CD4-positive, alpha-beta T cell treated with Interleukin-6 for 4 hours (primary cell): Measurements from ENCODE around the gene TADA3.
"Not testable (repeated sequence)": the region's sequence is repeated elsewhere in the genome, so short reads cannot be mapped to it uniquely, and the experiment has no call there.

ENCODE experiments used
- DNase-seq: peaks from one replicate; pipeline ENCODE4 v3.0.0-alpha.2; 2020; ENCODE audit warnings: mixed read lengths

Gene TADA3

GRCh38 chr3:9782770-9783169 is 9.5 kb downstream of the TADA3 start:
- no peak for DNase-seq

GRCh38 chr3:9781978-9782603 is 10.2 kb downstream of the TADA3 start:
- no peak for DNase-seq

GRCh38 chr3:9781551-9781950 is 10.7 kb downstream of the TADA3 start:
- no peak for DNase-seq

GRCh38 chr3:9780910-9781309 is 11.4 kb downstream of the TADA3 start:
- DNase-seq, result no peak

- DNase-seq, result no peak
These were observed 11.8 kb downstream of the TADA3 start for GRCh38 chr3:9780458-9780812.

GRCh38 chr3:9779721-9780457 is 12.4 kb downstream of the TADA3 start:
- peak; percentile 33 for DNase-seq

GRCh38 chr3:9779075-9779593 is 13.1 kb downstream of the TADA3 start:
- no peak for DNase-seq

- DNase-seq, result no peak
These were observed 13.9 kb downstream of the TADA3 start for GRCh38 chr3:9778143-9779074.

- DNase-seq, result no peak
These were observed 14.6 kb downstream of the TADA3 start for GRCh38 chr3:9777694-9778021.

- DNase-seq, result no peak
These were observed 15.2 kb downstream of the TADA3 start for GRCh38 chr3:9776896-9777693.

GRCh38 chr3:9771007-9771406 is 21.3 kb downstream of the TADA3 start:
- DNase-seq, result not testable (repeated sequence)

- no peak for DNase-seq
These were observed 21.9 kb downstream of the TADA3 start for GRCh38 chr3:9770276-9770812.

- DNase-seq, result peak; percentile 69
These were observed 22.6 kb downstream of the TADA3 start, which contains the start of gene CAMK1 for GRCh38 chr3:9769426-9770275. TSS of gene CAMK1 (minus strand) at chr3:9769947. CDS start at chr3:9767749, 2,198 bp downstream.

GRCh38 chr3:9769012-9769411 is 23.3 kb downstream of the TADA3 start:
- no peak for DNase-seq

GRCh38 chr3:9768141-9768775 is 24.0 kb downstream of the TADA3 start:
- DNase-seq, result no peak

- no peak for DNase-seq
These were observed 24.9 kb downstream of the TADA3 start for GRCh38 chr3:9767418-9767817.

GRCh38 chr3:9765865-9766264 is 26.4 kb downstream of the TADA3 start:
- DNase-seq, result no peak

GRCh38 chr3:9762871-9763270 is 29.4 kb downstream of the TADA3 start:
- DNase-seq, result no peak

- DNase-seq, result no peak
These were observed 30.4 kb downstream of the TADA3 start for GRCh38 chr3:9761919-9762318.

GRCh38 chr3:9760779-9761505 is 31.3 kb downstream of the TADA3 start:
- DNase-seq, result no peak
